Endothelial cell of umbilical vein (primary cell): ENCODE measurements around the gene CTSW.

ENCODE experiments used
- CTCF ChIP-seq, 2 donors: IDR thresholded peaks; 1 replicate in 1 of 2; 2 replicates in 1 of 2; pipeline ENCODE4 v1.5.1; 2011; ENCODE audit warnings: low read length in 2 of 2, mild to moderate bottlenecking in 2 of 2, moderate library complexity in 2 of 2, control low read depth in 1 of 2, inconsistent platforms in 1 of 2, low read depth in 1 of 2; ENCODE audit not compliant: insufficient read depth in 1 of 2; ENCODE audit errors: extremely low read depth in 1 of 2
- POLR2A ChIP-seq: IDR thresholded peaks from 2 replicates; pipeline ENCODE4 v1.6.1; 2012; ENCODE audit warnings: low read depth, mild to moderate bottlenecking, control low read depth, low read length

GRCh38 chr11:65855927-65856363 lies 23.7 kb upstream of the CTSW start:
- no peak for TF ChIP-seq CTCF (IDR thresholded peaks at IDR 0.05; ENCODE audit: extremely low read depth in 1 of 2, insufficient read depth in 1 of 2, low read depth in 1 of 2, low read length in 2 of 2)
- TF ChIP-seq POLR2A: no peak
